Trophoblast cell (in vitro differentiated cells and primary cell): ENCODE measurements around the gene OVOL1.

Source experiments
- DNase-seq, 2 donors: peaks; one replicate each; pipeline ENCODE4 v3.0.0-alpha.2; 2016
- H2AFZ ChIP-seq: 2 replicates; pipeline ENCODE4 v1.6.1; 2013; ENCODE audit warnings: low read length, moderate library complexity, mild to moderate bottlenecking; ENCODE audit not compliant: insufficient read depth, poor library complexity
- H2AK5ac ChIP-seq: 2 replicates; pipeline ENCODE4 v1.6.1; 2013; ENCODE audit warnings: mild to moderate bottlenecking, low read length
- H2BK120ac ChIP-seq: 2 replicates; pipeline ENCODE4 v1.6.1; 2013; ENCODE audit warnings: low read length, mild to moderate bottlenecking, moderate library complexity; ENCODE audit not compliant: insufficient read depth, poor library complexity
- H2BK12ac ChIP-seq: 2 replicates; pipeline ENCODE4 v1.6.1; 2013; ENCODE audit warnings: mild to moderate bottlenecking, low read length, moderate library complexity
- H2BK5ac ChIP-seq: 2 replicates; pipeline ENCODE4 v1.6.1; 2013; ENCODE audit warnings: low read length, low read depth, moderate library complexity, mild to moderate bottlenecking; ENCODE audit not compliant: poor library complexity
- H3K14ac ChIP-seq: 2 replicates; pipeline ENCODE4 v1.6.1; 2013; ENCODE audit warnings: mild to moderate bottlenecking, low read length
- H3K18ac ChIP-seq: 2 replicates; pipeline ENCODE4 v1.6.1; 2013; ENCODE audit warnings: mild to moderate bottlenecking, low read length
- H3K23ac ChIP-seq: 2 replicates; pipeline ENCODE4 v1.6.1; 2013; ENCODE audit warnings: low read length
- H3K27ac ChIP-seq: 2 replicates; pipeline ENCODE4 v1.5.1; 2013; ENCODE audit warnings: low read depth, mild to moderate bottlenecking, inconsistent platforms, low read length, moderate library complexity
- H3K27me3 ChIP-seq: 2 replicates; pipeline ENCODE4 v1.6.1; 2013; ENCODE audit warnings: inconsistent platforms, mild to moderate bottlenecking, low read length, moderate library complexity; ENCODE audit not compliant: insufficient read depth
- H3K36me3 ChIP-seq, 2 experiments: 1 replicate in 1 of 2; 2 replicates in 1 of 2; pipeline ENCODE4 v1.6.1; 2013; ENCODE audit warnings: low read length in 2 of 2, mild to moderate bottlenecking in 2 of 2, moderate library complexity in 1 of 2; ENCODE audit not compliant: insufficient read depth in 2 of 2, control insufficient read depth in 1 of 2
- H3K4ac ChIP-seq: 2 replicates; pipeline ENCODE4 v1.6.1; 2013; ENCODE audit warnings: low read depth, mild to moderate bottlenecking, low read length, moderate library complexity
- H3K4me1 ChIP-seq, 2 experiments: 1 replicate in 1 of 2; 2 replicates in 1 of 2; pipeline ENCODE4 v1.6.1; 2013; ENCODE audit warnings: low read length in 2 of 2, mild to moderate bottlenecking in 2 of 2, moderate library complexity in 1 of 2; ENCODE audit not compliant: insufficient read depth in 2 of 2, control insufficient read depth in 1 of 2
- H3K4me2 ChIP-seq: 2 replicates; pipeline ENCODE4 v1.6.1; 2013; ENCODE audit warnings: inconsistent platforms, mild to moderate bottlenecking, low read length, moderate library complexity
- H3K4me3 ChIP-seq: 2 replicates; pipeline ENCODE4 v1.5.1; 2013; ENCODE audit warnings: mild to moderate bottlenecking, low read depth, low read length, inconsistent platforms
- H3K79me1 ChIP-seq: one replicate; pipeline ENCODE4 v1.6.1; 2013; ENCODE audit warnings: low read length
- H3K79me2 ChIP-seq: 2 replicates; pipeline ENCODE4 v1.6.1; 2013; ENCODE audit warnings: low read length, mild to moderate bottlenecking; ENCODE audit not compliant: control insufficient read depth, insufficient read depth, poor library complexity
- H3K9ac ChIP-seq: 2 replicates; pipeline ENCODE4 v1.6.1; 2013; ENCODE audit warnings: mild to moderate bottlenecking, low read length
- H3K9me3 ChIP-seq: 2 replicates; pipeline ENCODE4 v1.6.1; 2013; ENCODE audit warnings: low read depth, mild to moderate bottlenecking, control low read depth, inconsistent platforms, low read length; ENCODE audit not compliant: insufficient read depth
- H4K12ac ChIP-seq: 2 replicates; pipeline ENCODE4 v1.6.1; 2013; ENCODE audit warnings: low read depth, mild to moderate bottlenecking, low read length, moderate library complexity
- H4K8ac ChIP-seq: 2 replicates; pipeline ENCODE4 v1.6.1; 2013; ENCODE audit warnings: low read depth, mild to moderate bottlenecking, low read length, moderate library complexity
- H4K91ac ChIP-seq: one replicate; pipeline ENCODE4 v1.6.1; 2013; ENCODE audit warnings: low read depth, mild to moderate bottlenecking, low read length, moderate library complexity
- WGBS: extraction: QIAGEN DNeasy Blood & Tissue Kit; methylation state at CpG from one replicate; pipeline ENCODE4 v1.1.7; 2013; ENCODE audit warnings: missing lambda C conversion rate; ENCODE audit not compliant: insufficient read length, insufficient coverage; ENCODE audit errors: extremely low coverage; 5-methylcytosine and 5-hydroxymethylcytosine counted together

The OVOL1 gene

GRCh38 chr11:65844231-65844872 is 57.5 kb downstream of the OVOL1 start:
- H3K14ac ChIP-seq: no peak overlapping the region
- H3K4me1 ChIP-seq: no peaks in the 10 kb centered on the region
- H3K4me3 ChIP-seq: no peak overlapping the region
- H3K27me3 ChIP-seq: no peaks in the 10 kb centered on the region
- H2BK120ac ChIP-seq: no peak overlapping the region
- WGBS: no CpG with 5 or more reads among the region's 10 CpGs
- no peak overlapping the region for H4K12ac ChIP-seq
- no peak overlapping the region for H2BK12ac ChIP-seq
- H3K36me3 ChIP-seq: no peaks in the 10 kb centered on the region
- peak; percentile 56 to 69 for DNase-seq
- H3K18ac ChIP-seq: no peak overlapping the region
- H3K27ac ChIP-seq: no peak overlapping the region
- H4K8ac ChIP-seq: no peak overlapping the region
- no peak overlapping the region for H3K23ac ChIP-seq
- H3K4ac ChIP-seq: no peak overlapping the region
- no peak overlapping the region for H3K4me2 ChIP-seq
- H2AK5ac ChIP-seq: no peak overlapping the region
- no peak overlapping the region for H2AFZ ChIP-seq
- no peak overlapping the region for H2BK5ac ChIP-seq
- no peaks in the 10 kb centered on the region for H3K79me2 ChIP-seq
- no peak overlapping the region for H4K91ac ChIP-seq
- no peak overlapping the region for H3K9ac ChIP-seq
- H3K79me1 ChIP-seq: no peaks in the 10 kb centered on the region
- no peaks in the 10 kb centered on the region for H3K9me3 ChIP-seq
